ENCODE measurements around the gene THBD. TPM values are rescaled to one million over a fixed set of nuclear protein-coding genes. Genes with fewer than 3 reads are reported as not detected.

Gene THBD
- polyA plus RNA-seq, 1 experiment = 0.04 TPM

GRCh38 chr20:23072892-23073586 is 23.6 kb upstream of the THBD start:
- TF ChIP-seq CTCF (IDR thresholded peaks at IDR 0.05; ENCODE audit: insufficient read depth, low read depth, low read length) = no peak
- no peak overlapping the region for H3K4me3 ChIP-seq (ENCODE audit: low read depth, low read length)
- no peak for DNase-seq (ENCODE audit: low read depth)
- H3K27me3 ChIP-seq (ENCODE audit: control insufficient read depth, insufficient read depth, low read length) = no peaks in the 10 kb centered on the region
- CTCF ChIA-PET = no interaction called here
- H3K36me3 ChIP-seq (ENCODE audit: control insufficient read depth, insufficient read depth, low read length) = no peaks in the 10 kb centered on the region
- POLR2A ChIA-PET = no interaction called here

GRCh38 chr20:23071996-23072395 is 22.5 kb upstream of the THBD start:
- ChIA-PET POLR2A (no interaction called here), CTCF (interaction anchor here (1.2 kb wide), 1 partner anchor 269 kb away, joined by 3 read pairs; no protein-coding TSS in a partner anchor)
- no peaks in the 10 kb centered on the region for H3K36me3 ChIP-seq (ENCODE audit: control insufficient read depth, insufficient read depth, low read length)

GRCh38 chr20:23071398-23071797 is 21.9 kb upstream of the THBD start:
- no peak for TF ChIP-seq CTCF (IDR thresholded peaks at IDR 0.05; ENCODE audit: insufficient read depth, low read depth, low read length)
- ChIA-PET POLR2A (no interaction called here), CTCF (interaction anchor here (1.2 kb wide), 1 partner anchor 270 kb away, joined by 3 read pairs; no protein-coding TSS in a partner anchor)
- no peak overlapping the region for H3K4me3 ChIP-seq (ENCODE audit: low read depth, low read length)
- no peaks in the 10 kb centered on the region for H3K36me3 ChIP-seq (ENCODE audit: control insufficient read depth, insufficient read depth, low read length)
- H3K27me3 ChIP-seq (ENCODE audit: control insufficient read depth, insufficient read depth, low read length) = no peaks in the 10 kb centered on the region; the same call in 1 of the 2 replicates
- DNase-seq (ENCODE audit: low read depth) = no peak

More at GRCh38 chr20:23071996-23072395, 22.5 kb upstream of the THBD start:
- no peak for DNase-seq (ENCODE audit: low read depth)
- no peaks in the 10 kb centered on the region for H3K27me3 ChIP-seq (ENCODE audit: control insufficient read depth, insufficient read depth, low read length)
- H3K4me3 ChIP-seq (ENCODE audit: low read depth, low read length) = no peak overlapping the region
- no peak for TF ChIP-seq CTCF (IDR thresholded peaks at IDR 0.05; ENCODE audit: insufficient read depth, low read depth, low read length)

GRCh38 chr20:23069108-23069507 is 19.6 kb upstream of the THBD start:
- no peak for TF ChIP-seq CTCF (IDR thresholded peaks at IDR 0.05; ENCODE audit: insufficient read depth, low read depth, low read length)
- DNase-seq (ENCODE audit: low read depth) = no peak
- no peaks in the 10 kb centered on the region; the same call in 1 of the 2 replicates for H3K27me3 ChIP-seq (ENCODE audit: control insufficient read depth, insufficient read depth, low read length)
- H3K36me3 ChIP-seq (ENCODE audit: control insufficient read depth, insufficient read depth, low read length) = no peaks in the 10 kb centered on the region
- ChIA-PET CTCF (no interaction called here), POLR2A (no interaction called here)
- H3K4me3 ChIP-seq (ENCODE audit: low read depth, low read length) = no peak overlapping the region

GRCh38 chr20:23068283-23068682 is 18.8 kb upstream of the THBD start:
- Histone ChIP-seq H3K27me3 (ENCODE audit: control insufficient read depth, insufficient read depth, low read length) (no peaks in the 10 kb centered on the region; the same call in 1 of the 2 replicates), H3K36me3 (ENCODE audit: control insufficient read depth, insufficient read depth, low read length) (no peaks in the 10 kb centered on the region), H3K4me3 (ENCODE audit: low read depth, low read length) (no peak overlapping the region)
- CTCF ChIA-PET = no interaction called here
- POLR2A ChIA-PET = no interaction called here
- TF ChIP-seq CTCF (IDR thresholded peaks at IDR 0.05; ENCODE audit: insufficient read depth, low read depth, low read length) = no peak
- no peak for DNase-seq (ENCODE audit: low read depth)
